ENCODE results near the gene NPAS2. TPM values are rescaled to one million over a fixed set of nuclear protein-coding genes. Genes with fewer than 3 reads are reported as not detected.

NPAS2 gene
- total RNA-seq, 1 donor from 2014 or later: 39.4 TPM

- H3K4me1 Mint-ChIP-seq: peaks cover 14% of the 10 kb centered on the region
- Histone ChIP-seq H3K9ac (no peak overlapping the region), H3K4me3 (no peak overlapping the region), H4K20me1 (ENCODE audit: low read depth) (no peaks in the 10 kb centered on the region), H3K4me1 (peaks cover 7% of the 10 kb centered on the region), H3K4me2 (no peak overlapping the region), H3K79me2 (ENCODE audit: low read depth) (no peaks in the 10 kb centered on the region), H3F3A (ENCODE audit: low read depth) (no peaks in the 10 kb centered on the region), H3K27ac (no peak overlapping the region), H2AFZ (replicated peaks) (no peak overlapping the region), H3K27me3 (no peaks in the 10 kb centered on the region), H3K9me3 (ENCODE audit: low read depth) (no peaks in the 10 kb centered on the region), H3K36me3 (no peaks in the 10 kb centered on the region)
- no peak overlapping the region for H3K4me3 Mint-ChIP-seq
- no peaks in the 10 kb centered on the region for H3K9me3 Mint-ChIP-seq
- TF ChIP-seq EZH2phosphoT487 (IDR thresholded peaks at IDR 0.05): no peak
- no peak for TF ChIP-seq CTCF (IDR thresholded peaks at IDR 0.05)
- no peak for TF ChIP-seq EZH2 (IDR thresholded peaks at IDR 0.05)
- H3K36me3 Mint-ChIP-seq: no peaks in the 10 kb centered on the region
- H3K27me3 Mint-ChIP-seq (ENCODE audit: insufficient read depth, low read depth): peaks cover 11% of the 10 kb centered on the region
- DNase-seq (ENCODE audit: low spot score): no peak
- peak overlapping the region; percentile 70 for H3K27ac Mint-ChIP-seq
Measured at GRCh38 chr2:100945433-100945740, 125.4 kb downstream of the NPAS2 start.

GRCh38 chr2:100945930-100946607 lies 126.1 kb downstream of the NPAS2 start:
- H3K9me3 Mint-ChIP-seq: no peaks in the 10 kb centered on the region
- Histone ChIP-seq H3K4me1 (peaks cover 7% of the 10 kb centered on the region), H3K27me3 (no peaks in the 10 kb centered on the region), H3K4me2 (no peak overlapping the region), H4K20me1 (ENCODE audit: low read depth) (no peaks in the 10 kb centered on the region), H2AFZ (replicated peaks) (no peak overlapping the region), H3K9me3 (ENCODE audit: low read depth) (no peaks in the 10 kb centered on the region), H3K9ac (no peak overlapping the region), H3K4me3 (no peak overlapping the region), H3K79me2 (ENCODE audit: low read depth) (no peaks in the 10 kb centered on the region), H3K27ac (no peak overlapping the region), H3F3A (ENCODE audit: low read depth) (no peaks in the 10 kb centered on the region), H3K36me3 (no peaks in the 10 kb centered on the region)
- peaks cover 14% of the 10 kb centered on the region for H3K4me1 Mint-ChIP-seq
- no peak for DNase-seq (ENCODE audit: low spot score)
- H3K27me3 Mint-ChIP-seq (ENCODE audit: insufficient read depth, low read depth): peaks cover 10% of the 10 kb centered on the region
- no peaks in the 10 kb centered on the region for H3K36me3 Mint-ChIP-seq
- H3K27ac Mint-ChIP-seq: no peak overlapping the region
- no peak for TF ChIP-seq EZH2phosphoT487 (IDR thresholded peaks at IDR 0.05)
- no peak for TF ChIP-seq EZH2 (IDR thresholded peaks at IDR 0.05)
- TF ChIP-seq CTCF (IDR thresholded peaks at IDR 0.05): no peak
- H3K4me3 Mint-ChIP-seq: no peak overlapping the region

GRCh38 chr2:100948942-100949811 lies 129.2 kb downstream of the NPAS2 start:
- Histone ChIP-seq H3K4me1 (peaks cover 7% of the 10 kb centered on the region), H3K79me2 (ENCODE audit: low read depth) (no peaks in the 10 kb centered on the region), H3F3A (ENCODE audit: low read depth) (no peaks in the 10 kb centered on the region), H3K9ac (no peak overlapping the region), H3K27ac (no peak overlapping the region), H3K36me3 (no peaks in the 10 kb centered on the region), H3K27me3 (no peaks in the 10 kb centered on the region), H3K4me2 (no peak overlapping the region), H3K9me3 (ENCODE audit: low read depth) (no peaks in the 10 kb centered on the region), H3K4me3 (no peak overlapping the region), H4K20me1 (ENCODE audit: low read depth) (no peaks in the 10 kb centered on the region), H2AFZ (replicated peaks) (peak overlapping the region; percentile 68)
- H3K36me3 Mint-ChIP-seq: no peaks in the 10 kb centered on the region
- TF ChIP-seq EZH2phosphoT487 (IDR thresholded peaks at IDR 0.05) (no peak), CTCF (IDR thresholded peaks at IDR 0.05) (no peak), EZH2 (IDR thresholded peaks at IDR 0.05) (no peak)
- H3K27ac Mint-ChIP-seq: no peak overlapping the region
- H3K9me3 Mint-ChIP-seq: no peaks in the 10 kb centered on the region
- DNase-seq (ENCODE audit: low spot score): no peak
- peaks cover 10% of the 10 kb centered on the region for H3K4me1 Mint-ChIP-seq
- no peak overlapping the region for H3K4me3 Mint-ChIP-seq
- H3K27me3 Mint-ChIP-seq (ENCODE audit: insufficient read depth, low read depth): peaks cover 10% of the 10 kb centered on the region
